ENCODE results near the gene HCRTR1. TPM values are rescaled to one million over a fixed set of nuclear protein-coding genes. Genes with fewer than 3 reads are reported as not detected.

Gene HCRTR1
- polyA plus RNA-seq, 1 of the 3 experiments (the other 2 are of a cell fraction), result 0.03 TPM

DNA sequence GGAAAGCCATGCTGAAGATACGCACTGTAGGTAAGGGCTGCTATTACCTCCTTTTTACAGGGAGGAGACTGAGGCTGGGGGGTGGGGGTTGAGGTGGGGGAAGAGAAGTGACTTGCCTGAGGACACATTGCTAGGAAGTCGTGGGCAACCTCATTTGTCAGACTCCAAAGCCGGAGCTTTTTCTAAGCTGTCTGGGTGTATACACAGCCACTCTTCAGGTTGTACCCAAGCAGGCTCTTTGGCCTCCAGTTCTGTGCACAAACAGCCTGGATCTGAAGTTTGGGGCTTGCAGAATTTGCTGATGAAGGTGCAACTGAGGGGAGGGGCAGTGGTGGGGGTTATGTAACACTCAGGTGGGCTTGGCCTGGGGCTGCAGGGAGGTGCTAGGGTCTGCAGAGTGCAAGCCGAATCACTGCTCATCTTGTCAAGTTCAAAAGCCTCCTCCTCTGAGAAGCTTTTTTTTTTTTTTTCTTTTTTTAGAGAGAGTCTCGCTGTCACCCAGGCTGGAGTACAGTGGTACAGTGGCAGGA is 24.3 kb upstream of the HCRTR1 start:
- Histone ChIP-seq H3K4me1 (ENCODE audit: control insufficient read depth in 1 of 2, insufficient read depth in 2 of 2, low read depth in 1 of 2, low read length in 1 of 2) (peaks cover 9 to 10% of the 10 kb centered on the region in 2 experiments), H3K79me2 (ENCODE audit: insufficient read depth) (no peaks in the 10 kb centered on the region), H3K4me3 (ENCODE audit: low read depth in 2 of 2, low read length in 1 of 2) (no peak overlapping the region), H3K9me3 (no peaks in the 10 kb centered on the region), H4K20me1 (ENCODE audit: insufficient read depth) (no peaks in the 10 kb centered on the region), H2AFZ (ENCODE audit: low read depth) (no peak overlapping the region), H3K36me3 (replicated peaks in 1 of 2; ENCODE audit: control insufficient read depth in 1 of 2, insufficient read depth in 2 of 2, low read length in 1 of 2) (no peaks in the 10 kb centered on the region), H3K27me3 (ENCODE audit: insufficient read depth) (no peaks in the 10 kb centered on the region), H3K9me2 (no peaks in the 10 kb centered on the region), H3K4me2 (no peak overlapping the region), H3F3A (replicated peaks; ENCODE audit: insufficient read depth) (peaks cover 3% of the 10 kb centered on the region), H3K27ac (ENCODE audit: low read depth in 2 of 2, low read length in 1 of 2) (no peak overlapping the region), H3K9ac (no peak overlapping the region)
- no peak for DNase-seq
- TF ChIP-seq, protein P1, sequence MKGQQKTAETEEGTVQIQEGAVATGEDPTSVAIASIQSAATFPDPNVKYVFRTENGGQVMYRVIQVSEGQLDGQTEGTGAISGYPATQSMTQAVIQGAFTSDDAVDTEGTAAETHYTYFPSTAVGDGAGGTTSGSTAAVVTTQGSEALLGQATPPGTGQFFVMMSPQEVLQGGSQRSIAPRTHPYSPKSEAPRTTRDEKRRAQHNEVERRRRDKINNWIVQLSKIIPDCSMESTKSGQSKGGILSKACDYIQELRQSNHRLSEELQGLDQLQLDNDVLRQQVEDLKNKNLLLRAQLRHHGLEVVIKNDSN (IDR thresholded peaks at IDR 0.05; ENCODE audit: borderline replicate concordance, low read depth), result no peak
- no peak for TF ChIP-seq MXI1 (IDR thresholded peaks at IDR 0.05; ENCODE audit: low read depth, low read length)
- 83% methylated on average over 5 of the region's 5 CpGs for WGBS (ENCODE audit: low lambda C conversion rate)
- CTCF ChIA-PET, result interaction anchor here (0.5 to 6.0 kb wide), 12 partner anchors 8 to 47 kb away, joined by 3 to 37 read pairs (median 4); partner anchors contain the start of gene HCRTR1
- POLR2A ChIA-PET, result no interaction called here

DNA sequence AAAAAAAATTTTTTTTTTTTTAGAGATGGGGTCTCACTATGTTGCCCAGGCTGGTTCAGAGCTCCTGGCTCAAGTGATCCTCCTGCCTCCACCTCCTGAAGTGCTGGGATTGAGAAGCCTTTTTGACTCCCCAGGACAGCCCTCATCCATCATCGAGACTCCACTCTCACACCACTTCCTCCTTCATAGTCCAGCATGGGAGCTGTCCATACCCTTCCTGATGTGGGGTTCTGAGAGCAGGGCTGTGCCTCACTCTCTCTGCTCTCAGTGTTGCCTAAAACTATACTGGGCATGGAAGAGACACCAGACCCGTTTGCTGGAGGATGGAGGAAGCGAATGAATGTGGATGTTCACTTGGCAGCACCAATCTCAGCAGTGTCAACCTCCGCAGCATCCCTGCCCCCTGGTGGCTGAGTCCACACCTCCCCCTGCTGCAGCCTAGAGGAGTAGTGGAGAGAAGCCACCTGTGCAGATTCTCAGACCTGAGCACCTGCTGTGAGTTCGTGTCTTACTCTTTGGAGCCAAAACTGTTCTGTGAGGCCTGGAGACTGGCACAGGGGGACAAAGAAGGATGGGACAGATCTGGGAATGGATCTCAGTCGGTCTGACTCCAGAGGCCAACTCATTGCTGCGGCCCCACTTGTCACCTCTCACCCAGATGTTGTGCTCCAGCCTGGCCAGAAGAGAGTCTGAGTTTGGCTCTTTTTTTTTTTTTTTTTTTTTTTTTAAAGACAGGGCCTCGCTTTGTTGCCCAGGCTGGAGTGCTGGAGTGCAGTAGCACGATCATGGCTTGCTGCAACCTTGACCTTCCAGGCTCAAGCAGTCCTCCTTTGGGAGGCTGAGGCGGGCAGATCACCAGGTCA is 23.5 kb upstream of the HCRTR1 start:
- Histone ChIP-seq H3K27me3 (ENCODE audit: insufficient read depth) (no peaks in the 10 kb centered on the region), H3K4me2 (no peak overlapping the region), H3K79me2 (ENCODE audit: insufficient read depth) (no peaks in the 10 kb centered on the region), H2AFZ (ENCODE audit: low read depth) (no peak overlapping the region), H3K4me3 (ENCODE audit: low read depth in 2 of 2, low read length in 1 of 2) (peak overlapping the region in 1 of 2 experiments; percentile 0; a peak in 1 of 4 replicates), H3K36me3 (replicated peaks in 1 of 2; ENCODE audit: control insufficient read depth in 1 of 2, insufficient read depth in 2 of 2, low read length in 1 of 2) (no peaks in the 10 kb centered on the region), H3K9me3 (no peaks in the 10 kb centered on the region), H3K9ac (no peak overlapping the region), H3K4me1 (ENCODE audit: control insufficient read depth in 1 of 2, insufficient read depth in 2 of 2, low read depth in 1 of 2, low read length in 1 of 2) (peaks cover 9 to 10% of the 10 kb centered on the region in 2 experiments), H4K20me1 (ENCODE audit: insufficient read depth) (no peaks in the 10 kb centered on the region), H3K9me2 (no peaks in the 10 kb centered on the region), H3K27ac (ENCODE audit: low read depth in 2 of 2, low read length in 1 of 2) (no peak overlapping the region), H3F3A (replicated peaks; ENCODE audit: insufficient read depth) (peaks cover 3% of the 10 kb centered on the region)
- DNase-seq, result peak; percentile 76
- whole genome bisulfite sequencing (ENCODE audit: low lambda C conversion rate), result 55% methylated on average over 10 of the region's 10 CpGs
- CTCF ChIA-PET, result interaction anchor here (0.5 to 6.0 kb wide), 16 partner anchors 9 to 46 kb away, joined by 3 to 37 read pairs (median 3); partner anchors contain the start of gene HCRTR1
- POLR2A ChIA-PET, result no interaction called here
- no peak for TF ChIP-seq FOSL2 (IDR thresholded peaks at IDR 0.05; ENCODE audit: borderline replicate concordance, low read depth)
- TF ChIP-seq, protein P2, sequence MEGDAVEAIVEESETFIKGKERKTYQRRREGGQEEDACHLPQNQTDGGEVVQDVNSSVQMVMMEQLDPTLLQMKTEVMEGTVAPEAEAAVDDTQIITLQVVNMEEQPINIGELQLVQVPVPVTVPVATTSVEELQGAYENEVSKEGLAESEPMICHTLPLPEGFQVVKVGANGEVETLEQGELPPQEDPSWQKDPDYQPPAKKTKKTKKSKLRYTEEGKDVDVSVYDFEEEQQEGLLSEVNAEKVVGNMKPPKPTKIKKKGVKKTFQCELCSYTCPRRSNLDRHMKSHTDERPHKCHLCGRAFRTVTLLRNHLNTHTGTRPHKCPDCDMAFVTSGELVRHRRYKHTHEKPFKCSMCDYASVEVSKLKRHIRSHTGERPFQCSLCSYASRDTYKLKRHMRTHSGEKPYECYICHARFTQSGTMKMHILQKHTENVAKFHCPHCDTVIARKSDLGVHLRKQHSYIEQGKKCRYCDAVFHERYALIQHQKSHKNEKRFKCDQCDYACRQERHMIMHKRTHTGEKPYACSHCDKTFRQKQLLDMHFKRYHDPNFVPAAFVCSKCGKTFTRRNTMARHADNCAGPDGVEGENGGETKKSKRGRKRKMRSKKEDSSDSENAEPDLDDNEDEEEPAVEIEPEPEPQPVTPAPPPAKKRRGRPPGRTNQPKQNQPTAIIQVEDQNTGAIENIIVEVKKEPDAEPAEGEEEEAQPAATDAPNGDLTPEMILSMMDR (IDR thresholded peaks at IDR 0.05), result peak; percentile 90
- TF ChIP-seq SIN3A (IDR thresholded peaks at IDR 0.05; ENCODE audit: borderline replicate concordance, low read depth, low read length), result no peak
- TF ChIP-seq JUND (IDR thresholded peaks at IDR 0.05), result no peak
- TF ChIP-seq SMC3 (IDR thresholded peaks at IDR 0.05; ENCODE audit: low read depth, low read length), result peak; percentile 88
- TF ChIP-seq RAD21 (IDR thresholded peaks at IDR 0.05; ENCODE audit: low read length), result peak; percentile 72
- no peak for TF ChIP-seq GABPA (IDR thresholded peaks at IDR 0.05; ENCODE audit: low read depth)
- no peak for TF ChIP-seq EZH2phosphoT487 (IDR thresholded peaks at IDR 0.05; ENCODE audit: borderline replicate concordance, low read depth)
